Measurements from ENCODE around the gene FLAD1.
A peak's percentile ranks its signal among the peaks of the same experiment; 100 is the strongest.

The FLAD1 gene

GRCh38 chr1:154955718-154956543, 27.2 kb upstream of the FLAD1 start, which contains the start of gene PBXIP1:
Gene PBXIP1, minus strand, starts transcription at chr1:154956099. Its CDS starts 2,378 bp downstream, at chr1:154953721.
- no peak within 1 kb of the TSS for H3K27ac ChIP-seq (ENCODE audit: extremely low read depth, low read depth, low read length)
- POLR2A ChIA-PET, result interaction anchor here (0.6 to 3.9 kb wide), 13 partner anchors 10 to 1228 kb away, joined by 3 to 41 read pairs (median 5); partner anchors contain the start of genes ADAM15, FLAD1, INTS3 and LENEP
- no peaks in the 10 kb centered on the region for H3K9me3 ChIP-seq (ENCODE audit: control insufficient read depth, insufficient read depth, low read depth, low read length)
- H3K4me1 ChIP-seq (ENCODE audit: control insufficient read depth, insufficient read depth, low read length), result peaks cover 5% of the 10 kb centered on the region; the same call in 1 of the 2 replicates
- H3K36me3 ChIP-seq (ENCODE audit: control insufficient read depth in 2 of 2, insufficient read depth in 1 of 2, low read length in 2 of 2), result peaks cover 3 to 25% of the 10 kb centered on the region in 2 experiments
- CTCF ChIA-PET, result interaction anchor here (0.6 to 3.0 kb wide), 15 partner anchors 9 to 129 kb away, joined by 3 to 10 read pairs (median 5); partner anchors contain the start of genes ADAM15, FLAD1 and PMVK
- H3K4me3 ChIP-seq (ENCODE audit: low read depth, low read length), result peak within 1 kb of the TSS; percentile 59
- no peak for TF ChIP-seq YY1 (tag by site-specific recombination; IDR thresholded peaks at IDR 0.05)
- TF ChIP-seq ZNF624 (tag by site-specific recombination; IDR thresholded peaks at IDR 0.05), result no peak
- TF ChIP-seq ZNF354C (tag by site-specific recombination; IDR thresholded peaks at IDR 0.05; ENCODE audit: borderline replicate concordance, low read depth), result no peak
- TF ChIP-seq ZNF112 (tag by site-specific recombination; IDR thresholded peaks at IDR 0.05), result no peak
- TF ChIP-seq ZNF660 (tag by site-specific recombination; IDR thresholded peaks at IDR 0.05), result no peak; the same call in 1 of the 2 replicates
- TF ChIP-seq ZNF157 (tag by site-specific recombination; IDR thresholded peaks at IDR 0.05), result no peak
- TF ChIP-seq ZNF777 (tag by site-specific recombination; IDR thresholded peaks at IDR 0.05; ENCODE audit: borderline replicate concordance), result no peak
- TF ChIP-seq, protein P1, sequence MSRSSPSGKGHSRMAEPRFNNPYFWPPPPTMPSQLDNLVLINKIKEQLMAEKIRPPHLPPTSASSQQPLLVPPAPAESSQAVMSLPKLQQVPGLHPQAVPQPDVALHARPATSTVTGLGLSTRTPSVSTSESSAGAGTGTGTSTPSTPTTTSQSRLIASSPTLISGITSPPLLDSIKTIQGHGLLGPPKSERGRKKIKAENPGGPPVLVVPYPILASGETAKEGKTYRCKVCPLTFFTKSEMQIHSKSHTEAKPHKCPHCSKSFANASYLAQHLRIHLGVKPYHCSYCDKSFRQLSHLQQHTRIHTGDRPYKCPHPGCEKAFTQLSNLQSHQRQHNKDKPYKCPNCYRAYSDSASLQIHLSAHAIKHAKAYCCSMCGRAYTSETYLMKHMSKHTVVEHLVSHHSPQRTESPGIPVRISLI (tag by site-specific recombination; IDR thresholded peaks at IDR 0.05), result no peak
- no peak for TF ChIP-seq ZNF26 (tag by site-specific recombination; IDR thresholded peaks at IDR 0.05)
- TF ChIP-seq ZNF426 (tag by site-specific recombination; IDR thresholded peaks at IDR 0.05), result no peak
- peak; percentile 76 for TF ChIP-seq PRDM10 (tag by site-specific recombination; IDR thresholded peaks at IDR 0.05)
- TF ChIP-seq ZNF18 (tag by site-specific recombination; IDR thresholded peaks at IDR 0.05), result no peak
- no peak for TF ChIP-seq IKZF3 (tag by site-specific recombination; IDR thresholded peaks at IDR 0.05)
- no peak for TF ChIP-seq FEZF1 (tag by site-specific recombination; IDR thresholded peaks at IDR 0.05)
- no peak for TF ChIP-seq ZNF596 (tag by site-specific recombination; IDR thresholded peaks at IDR 0.05)
- TF ChIP-seq GLI2 (tag by site-specific recombination; IDR thresholded peaks at IDR 0.05; ENCODE audit: borderline replicate concordance, low read depth), result no peak
- TF ChIP-seq, protein P2, sequence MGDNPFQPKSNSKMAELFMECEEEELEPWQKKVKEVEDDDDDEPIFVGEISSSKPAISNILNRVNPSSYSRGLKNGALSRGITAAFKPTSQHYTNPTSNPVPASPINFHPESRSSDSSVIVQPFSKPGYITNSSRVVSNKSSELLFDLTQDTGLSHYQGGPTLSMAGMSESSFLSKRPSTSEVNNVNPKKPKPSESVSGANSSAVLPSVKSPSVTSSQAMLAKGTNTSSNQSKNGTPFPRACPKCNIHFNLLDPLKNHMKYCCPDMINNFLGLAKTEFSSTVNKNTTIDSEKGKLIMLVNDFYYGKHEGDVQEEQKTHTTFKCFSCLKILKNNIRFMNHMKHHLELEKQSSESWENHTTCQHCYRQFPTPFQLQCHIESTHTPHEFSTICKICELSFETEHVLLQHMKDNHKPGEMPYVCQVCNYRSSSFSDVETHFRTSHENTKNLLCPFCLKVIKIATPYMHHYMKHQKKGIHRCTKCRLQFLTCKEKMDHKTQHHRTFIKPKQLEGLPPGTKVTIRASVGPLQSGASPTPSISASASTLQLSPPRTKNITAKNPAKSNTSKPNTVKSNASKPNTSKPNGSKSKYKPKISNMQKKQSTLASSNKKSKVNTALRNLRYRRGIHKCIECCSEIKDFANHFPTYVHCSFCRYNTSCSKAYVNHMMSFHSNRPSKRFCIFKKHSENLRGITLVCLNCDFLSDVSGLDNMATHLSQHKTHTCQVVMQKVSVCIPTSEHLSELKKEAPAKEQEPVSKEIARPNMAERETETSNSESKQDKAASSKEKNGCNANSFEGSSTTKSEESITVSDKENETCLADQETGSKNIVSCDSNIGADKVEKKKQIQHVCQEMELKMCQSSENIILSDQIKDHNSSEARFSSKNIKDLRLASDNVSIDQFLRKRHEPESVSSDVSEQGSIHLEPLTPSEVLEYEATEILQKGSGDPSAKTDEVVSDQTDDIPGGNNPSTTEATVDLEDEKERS (tag by site-specific recombination; IDR thresholded peaks at IDR 0.05), result no peak
- no peak for TF ChIP-seq ZBTB7A (tag by site-specific recombination; IDR thresholded peaks at IDR 0.05; ENCODE audit: low read depth)
- TF ChIP-seq, protein P3, sequence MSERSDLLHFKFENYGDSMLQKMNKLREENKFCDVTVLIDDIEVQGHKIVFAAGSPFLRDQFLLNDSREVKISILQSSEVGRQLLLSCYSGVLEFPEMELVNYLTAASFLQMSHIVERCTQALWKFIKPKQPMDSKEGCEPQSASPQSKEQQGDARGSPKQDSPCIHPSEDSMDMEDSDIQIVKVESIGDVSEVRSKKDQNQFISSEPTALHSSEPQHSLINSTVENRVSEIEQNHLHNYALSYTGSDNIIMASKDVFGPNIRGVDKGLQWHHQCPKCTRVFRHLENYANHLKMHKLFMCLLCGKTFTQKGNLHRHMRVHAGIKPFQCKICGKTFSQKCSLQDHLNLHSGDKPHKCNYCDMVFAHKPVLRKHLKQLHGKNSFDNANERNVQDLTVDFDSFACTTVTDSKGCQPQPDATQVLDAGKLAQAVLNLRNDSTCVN (tag by site-specific recombination; optimal IDR thresholded peaks at IDR 0.05), result no peak
- TF ChIP-seq ZNF707 (tag by site-specific recombination; IDR thresholded peaks at IDR 0.05), result no peak
- no peak for TF ChIP-seq ZNF658 (tag by site-specific recombination; IDR thresholded peaks at IDR 0.05)
- no peak for TF ChIP-seq ZNF221 (tag by site-specific recombination; IDR thresholded peaks at IDR 0.05; ENCODE audit: borderline replicate concordance)
- no peak for TF ChIP-seq MZF1 (tag by site-specific recombination; IDR thresholded peaks at IDR 0.05; ENCODE audit: borderline replicate concordance)
- no peak for TF ChIP-seq ZNF121 (tag by site-specific recombination; IDR thresholded peaks at IDR 0.05)

All from HEK293 (cell line).